LNCAP (cell line): ENCODE measurements around the gene HAUS3.

ENCODE experiments used
- TF ChIP-seq, protein P1 (sequence below): fragments of 450-650 bp; IDR thresholded peaks from 2 replicates; pipeline ENCODE4 v1.5.1; 2017; ENCODE audit warnings: mild to moderate bottlenecking

HAUS3 gene, protein sequence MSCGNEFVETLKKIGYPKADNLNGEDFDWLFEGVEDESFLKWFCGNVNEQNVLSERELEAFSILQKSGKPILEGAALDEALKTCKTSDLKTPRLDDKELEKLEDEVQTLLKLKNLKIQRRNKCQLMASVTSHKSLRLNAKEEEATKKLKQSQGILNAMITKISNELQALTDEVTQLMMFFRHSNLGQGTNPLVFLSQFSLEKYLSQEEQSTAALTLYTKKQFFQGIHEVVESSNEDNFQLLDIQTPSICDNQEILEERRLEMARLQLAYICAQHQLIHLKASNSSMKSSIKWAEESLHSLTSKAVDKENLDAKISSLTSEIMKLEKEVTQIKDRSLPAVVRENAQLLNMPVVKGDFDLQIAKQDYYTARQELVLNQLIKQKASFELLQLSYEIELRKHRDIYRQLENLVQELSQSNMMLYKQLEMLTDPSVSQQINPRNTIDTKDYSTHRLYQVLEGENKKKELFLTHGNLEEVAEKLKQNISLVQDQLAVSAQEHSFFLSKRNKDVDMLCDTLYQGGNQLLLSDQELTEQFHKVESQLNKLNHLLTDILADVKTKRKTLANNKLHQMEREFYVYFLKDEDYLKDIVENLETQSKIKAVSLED

DNA sequence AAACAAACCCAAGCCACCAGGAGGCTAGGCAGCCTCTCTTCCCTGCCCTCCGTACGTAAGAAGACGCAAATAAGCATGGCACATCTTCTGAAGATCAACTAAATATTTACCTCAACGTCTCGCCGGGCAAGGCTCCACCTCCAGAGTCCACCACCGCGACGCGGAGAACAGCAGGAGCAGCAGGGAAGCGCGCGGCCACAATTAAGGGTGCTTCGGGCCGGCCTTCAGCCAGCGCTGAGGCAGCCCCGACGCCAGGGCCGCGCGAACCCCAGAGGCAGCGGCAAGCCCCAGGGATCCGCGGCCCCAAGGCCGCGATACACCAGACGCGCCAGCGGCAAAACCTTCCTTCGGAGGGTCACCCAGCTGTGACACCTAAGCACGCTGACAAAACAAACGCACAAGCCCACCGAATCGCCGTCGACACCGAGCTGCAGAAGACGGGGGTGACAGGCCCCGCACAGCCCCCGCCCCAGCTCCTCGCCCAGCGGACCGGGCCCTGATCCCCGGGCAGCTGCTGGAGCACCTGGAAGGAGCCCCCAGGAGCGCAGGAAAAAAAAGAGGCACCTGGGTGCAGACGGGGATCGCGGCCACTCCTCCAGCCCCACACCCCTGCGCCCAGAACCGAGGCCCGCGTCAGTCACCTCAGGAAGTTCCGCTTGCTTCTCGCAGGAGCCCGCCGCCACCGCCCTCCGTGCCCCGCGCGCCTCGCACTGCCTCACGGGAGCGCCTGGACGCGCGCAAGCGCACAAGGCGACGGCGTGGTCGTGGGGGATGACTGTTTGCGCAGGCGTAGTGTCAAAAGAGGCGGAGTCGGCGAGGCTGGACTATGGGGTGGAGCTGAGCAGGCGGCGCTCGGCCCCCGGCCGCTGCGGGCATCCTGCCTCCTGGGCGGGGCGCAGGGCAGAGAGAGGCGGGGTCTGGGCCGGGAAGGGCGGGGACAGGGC, at the start of gene HAUS3, which contains the start of gene POLN:
Gene HAUS3 (minus strand): TSS at position 712 of the 944 bp plus-strand sequence. CDS start 1,175 bp downstream, outside the sequence.
Gene POLN (minus strand): TSS at position 712 of the 944 bp plus-strand sequence. CDS start 12,890 bp downstream, outside the sequence.
- TF ChIP-seq, protein P1, sequence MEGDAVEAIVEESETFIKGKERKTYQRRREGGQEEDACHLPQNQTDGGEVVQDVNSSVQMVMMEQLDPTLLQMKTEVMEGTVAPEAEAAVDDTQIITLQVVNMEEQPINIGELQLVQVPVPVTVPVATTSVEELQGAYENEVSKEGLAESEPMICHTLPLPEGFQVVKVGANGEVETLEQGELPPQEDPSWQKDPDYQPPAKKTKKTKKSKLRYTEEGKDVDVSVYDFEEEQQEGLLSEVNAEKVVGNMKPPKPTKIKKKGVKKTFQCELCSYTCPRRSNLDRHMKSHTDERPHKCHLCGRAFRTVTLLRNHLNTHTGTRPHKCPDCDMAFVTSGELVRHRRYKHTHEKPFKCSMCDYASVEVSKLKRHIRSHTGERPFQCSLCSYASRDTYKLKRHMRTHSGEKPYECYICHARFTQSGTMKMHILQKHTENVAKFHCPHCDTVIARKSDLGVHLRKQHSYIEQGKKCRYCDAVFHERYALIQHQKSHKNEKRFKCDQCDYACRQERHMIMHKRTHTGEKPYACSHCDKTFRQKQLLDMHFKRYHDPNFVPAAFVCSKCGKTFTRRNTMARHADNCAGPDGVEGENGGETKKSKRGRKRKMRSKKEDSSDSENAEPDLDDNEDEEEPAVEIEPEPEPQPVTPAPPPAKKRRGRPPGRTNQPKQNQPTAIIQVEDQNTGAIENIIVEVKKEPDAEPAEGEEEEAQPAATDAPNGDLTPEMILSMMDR, result no peak

DNA sequence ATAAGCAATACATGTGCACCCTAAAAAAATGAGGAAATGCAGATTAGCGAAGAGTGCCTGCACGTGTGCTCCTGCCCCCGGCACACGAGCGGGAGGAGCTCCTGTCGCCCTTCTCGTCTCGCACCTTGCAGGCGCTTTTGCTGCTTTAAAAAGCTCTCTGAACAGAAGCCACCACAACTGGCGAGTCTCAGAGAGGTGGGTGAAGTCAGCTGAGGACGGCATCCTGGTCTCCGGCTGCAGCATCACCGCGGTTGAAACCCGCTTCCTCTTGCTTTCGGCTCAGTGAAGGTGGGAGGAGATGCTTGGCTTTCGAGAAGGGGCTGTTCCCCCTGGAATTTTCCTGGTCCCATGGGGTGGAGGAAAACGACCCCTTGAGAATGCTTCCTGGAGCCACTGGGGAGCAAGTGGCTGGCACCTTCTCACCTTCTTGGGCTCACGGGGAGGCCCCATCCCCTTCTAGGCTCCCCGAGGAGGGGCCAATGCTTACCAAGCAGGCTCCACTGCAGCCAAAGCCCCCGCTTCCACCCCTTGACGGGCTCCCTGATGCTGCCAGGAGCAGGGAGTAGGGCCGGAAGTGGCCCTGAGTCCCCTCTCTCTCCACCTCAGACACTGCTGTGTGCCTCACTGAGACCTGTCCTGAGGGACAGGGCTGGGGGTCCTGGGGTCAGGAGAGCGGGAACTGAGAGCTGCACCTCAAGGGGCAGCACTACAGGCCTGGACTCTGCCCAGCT, 49.2 kb upstream of the HAUS3 start:
- TF ChIP-seq, protein P1, result no peak

DNA sequence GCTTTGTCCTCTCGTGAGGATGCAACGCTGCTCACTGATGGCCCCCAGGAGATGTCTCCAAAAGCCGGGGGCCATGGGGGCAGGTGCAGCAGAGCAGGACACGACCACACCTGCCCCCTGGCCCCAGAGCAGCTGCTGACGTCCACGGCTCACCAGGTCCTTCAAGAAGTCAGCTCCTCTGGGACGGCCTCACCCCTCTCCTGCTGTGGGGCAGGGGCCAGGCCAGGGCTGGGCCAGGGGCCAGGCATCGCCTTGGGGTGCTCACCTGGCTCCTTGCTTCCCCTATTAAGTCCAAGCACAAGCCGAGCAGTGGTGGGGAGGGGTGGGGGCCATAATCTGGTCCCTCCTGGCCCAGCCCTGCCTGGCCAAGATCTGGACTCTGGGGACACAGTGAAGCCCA, 48.6 kb upstream of the HAUS3 start:
- TF ChIP-seq, protein P1, result no peak

DNA sequence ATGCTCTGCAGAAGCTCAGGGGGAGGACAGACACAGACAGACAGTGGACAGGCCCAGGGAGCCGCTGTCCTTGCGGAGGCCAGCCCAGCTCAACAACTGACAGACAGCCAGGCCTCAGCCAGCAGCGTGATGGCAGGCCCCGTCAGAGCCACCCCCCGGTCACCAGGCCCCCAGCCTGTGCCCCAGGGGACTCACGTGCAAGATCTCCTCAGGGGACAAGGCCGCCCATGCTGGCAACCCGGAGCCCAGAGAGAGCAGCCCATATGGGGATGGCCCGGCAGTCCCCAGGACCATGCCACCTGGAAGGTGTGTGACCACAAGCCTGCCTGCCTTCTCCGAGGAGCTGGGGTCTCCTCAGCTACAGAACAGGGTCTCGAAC, 48.0 kb upstream of the HAUS3 start:
- TF ChIP-seq, protein P1, result no peak

GRCh38 chr4:2289311-2289954, 47.5 kb upstream of the HAUS3 start:
- TF ChIP-seq, protein P1, result no peak

DNA sequence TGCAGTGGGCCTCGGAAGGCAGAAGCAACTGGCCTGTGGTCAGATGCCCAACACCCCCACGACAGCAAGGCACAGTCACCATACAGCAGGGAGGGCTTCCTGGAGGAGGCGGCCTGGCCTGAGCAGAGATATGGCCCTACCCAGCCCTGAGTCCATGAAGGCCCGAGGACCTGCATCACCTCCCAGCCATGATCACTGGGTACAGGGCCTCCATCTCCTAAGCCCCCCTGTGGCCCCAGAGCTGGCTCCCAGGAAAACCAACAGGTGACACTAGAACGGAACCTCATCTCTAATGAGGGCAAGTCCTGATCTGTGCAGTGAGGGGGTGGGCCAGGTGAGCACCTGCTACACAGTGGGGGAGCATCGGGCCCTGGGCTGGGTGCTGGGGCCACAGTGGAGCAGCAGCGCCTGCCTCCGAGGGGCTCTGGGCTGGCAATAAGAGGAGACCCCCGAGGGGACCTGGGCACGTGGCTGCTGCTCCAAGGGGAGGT, 46.2 kb upstream of the HAUS3 start:
- TF ChIP-seq, protein P1, result no peak
